ENCODE data around the gene CHMP6.

Gene CHMP6

GRCh38 chr17:81034779-81035520 is 43.3 kb downstream of the CHMP6 start, which contains the start of gene BAIAP2:
Gene BAIAP2 (plus strand): TSS chr17:81035151. CDS start chr17:81035255, 104 bp downstream.
- Mint-ChIP-seq H3K4me3 (peak within 1 kb of the TSS; percentile 97), H3K36me3 (ENCODE audit: low read depth) (peaks cover 81% of the 10 kb centered on the region), H3K27me3 (peaks cover 41% of the 10 kb centered on the region), H3K9me3 (no peaks in the 10 kb centered on the region), H3K27ac (peak within 1 kb of the TSS; percentile 83), H3K4me1 (ENCODE audit: low read depth) (peaks cover 88% of the 10 kb centered on the region)
- intact Hi-C loops (cut with micrococcal nuclease): loop anchor here (2.0 to 5.0 kb wide), 2 partner anchors 16 to 43 kb away; partner anchors contain the start of gene CHMP6

DNA sequence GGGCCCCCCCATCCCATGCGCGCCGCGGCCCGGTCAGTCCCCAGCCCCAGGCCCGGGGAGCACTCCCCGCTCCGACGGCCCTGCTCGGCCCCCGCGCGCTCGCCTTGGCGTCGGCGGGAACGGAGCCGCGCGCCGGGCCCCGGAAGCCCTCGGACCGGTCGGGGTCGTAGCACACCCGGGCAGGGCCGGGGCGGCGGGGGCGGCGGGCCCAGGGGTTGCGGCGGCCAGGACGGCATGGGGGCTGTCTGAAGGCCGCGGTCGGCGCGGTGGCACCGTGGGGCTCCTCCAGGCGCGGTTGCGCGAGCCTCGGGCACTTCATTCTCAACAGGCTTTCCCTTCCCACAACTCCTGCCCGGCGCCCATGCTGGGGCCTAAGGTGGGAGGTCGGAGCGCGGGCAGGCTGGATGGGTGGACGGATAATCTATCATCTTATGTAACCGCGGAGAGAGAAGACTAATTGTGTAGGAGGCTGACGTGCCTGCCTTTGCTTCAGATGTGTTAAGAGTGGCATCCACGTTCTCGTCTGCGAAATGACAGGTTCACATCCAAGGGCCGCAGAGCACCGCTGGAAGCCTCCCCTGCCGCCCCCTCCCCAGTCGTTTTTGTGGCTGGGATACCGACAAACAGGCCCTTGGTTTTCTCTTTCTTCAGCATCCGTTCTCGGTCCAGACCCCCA is 44.0 kb downstream of the CHMP6 start:
- Mint-ChIP-seq H3K4me1 (ENCODE audit: low read depth) (peaks cover 88% of the 10 kb centered on the region), H3K4me3 (peak overlapping the region; percentile 82), H3K36me3 (ENCODE audit: low read depth) (peaks cover 76% of the 10 kb centered on the region), H3K27ac (peak overlapping the region; percentile 83), H3K27me3 (peaks cover 35% of the 10 kb centered on the region), H3K9me3 (no peaks in the 10 kb centered on the region)
- intact Hi-C loops (cut with micrococcal nuclease): loop anchor here (2.0 kb wide), 1 partner anchor 15 kb away; no protein-coding TSS in a partner anchor

DNA sequence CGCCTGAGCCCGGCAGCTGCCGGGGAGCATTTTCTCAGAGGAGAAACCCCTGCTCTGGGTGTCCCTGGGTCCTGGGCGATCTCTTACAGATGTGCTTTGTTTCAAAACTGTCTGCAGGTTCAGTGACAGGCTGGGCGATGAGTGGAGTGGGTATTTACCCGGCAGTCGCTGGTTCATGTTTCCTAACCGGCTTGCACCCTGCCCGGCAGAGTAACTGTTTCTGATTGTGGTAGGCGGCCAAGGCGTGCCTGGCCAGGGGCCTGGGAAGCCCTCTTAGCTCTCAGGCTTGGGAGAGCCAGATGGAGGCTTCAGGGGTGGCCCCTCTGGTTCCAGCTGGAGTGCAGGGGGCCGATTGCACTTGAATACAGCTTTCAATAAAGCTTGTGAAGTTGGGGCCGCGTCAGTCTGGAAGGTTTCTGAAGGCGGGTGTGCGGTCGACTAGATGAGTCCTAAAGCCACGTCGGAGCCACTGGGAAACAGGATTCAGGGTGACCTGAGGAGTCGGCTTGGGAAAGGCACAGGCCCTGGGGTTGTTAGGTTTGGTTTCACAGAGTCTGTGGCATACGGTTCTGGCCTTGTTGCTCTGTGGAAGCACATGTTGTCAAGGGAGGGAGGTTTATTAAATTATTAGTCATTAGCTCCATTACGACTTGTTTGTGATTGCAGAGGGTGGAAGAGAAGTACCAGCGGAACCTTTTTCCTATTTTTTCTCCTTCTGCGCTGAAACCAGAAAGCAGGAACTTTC is 44.7 kb downstream of the CHMP6 start:
- H3K9me3 Mint-ChIP-seq: no peaks in the 10 kb centered on the region
- H3K36me3 Mint-ChIP-seq (ENCODE audit: low read depth): peaks cover 68% of the 10 kb centered on the region
- peak overlapping the region; percentile 64 for H3K27ac Mint-ChIP-seq
- peak overlapping the region; percentile 82 for H3K4me3 Mint-ChIP-seq
- H3K4me1 Mint-ChIP-seq (ENCODE audit: low read depth): peaks cover 88% of the 10 kb centered on the region
- intact Hi-C loops (cut with micrococcal nuclease): no loop called here
- peaks cover 30% of the 10 kb centered on the region for H3K27me3 Mint-ChIP-seq

GRCh38 chr17:81037026-81037797 is 45.6 kb downstream of the CHMP6 start:
- Mint-ChIP-seq H3K36me3 (ENCODE audit: low read depth) (peaks cover 61% of the 10 kb centered on the region), H3K27ac (no peak overlapping the region), H3K9me3 (no peaks in the 10 kb centered on the region), H3K27me3 (peaks cover 30% of the 10 kb centered on the region), H3K4me1 (ENCODE audit: low read depth) (peaks cover 81% of the 10 kb centered on the region), H3K4me3 (peak overlapping the region; percentile 82)
- intact Hi-C loops (cut with micrococcal nuclease): no loop called here

- no peak overlapping the region for H3K4me3 Mint-ChIP-seq
- peaks cover 77% of the 10 kb centered on the region for H3K4me1 Mint-ChIP-seq (ENCODE audit: low read depth)
- no peaks in the 10 kb centered on the region for H3K9me3 Mint-ChIP-seq
- H3K27me3 Mint-ChIP-seq: peaks cover 30% of the 10 kb centered on the region
- no peak overlapping the region for H3K27ac Mint-ChIP-seq
- intact Hi-C loops (cut with micrococcal nuclease): no loop called here
- peaks cover 58% of the 10 kb centered on the region for H3K36me3 Mint-ChIP-seq (ENCODE audit: low read depth)
Measured at GRCh38 chr17:81037798-81038733, 46.4 kb downstream of the CHMP6 start.

GRCh38 chr17:81039096-81039495 is 47.5 kb downstream of the CHMP6 start:
- intact Hi-C loops (cut with micrococcal nuclease): no loop called here
- Mint-ChIP-seq H3K4me3 (no peak overlapping the region), H3K27me3 (peaks cover 30% of the 10 kb centered on the region), H3K36me3 (ENCODE audit: low read depth) (peaks cover 61% of the 10 kb centered on the region), H3K27ac (no peak overlapping the region), H3K4me1 (ENCODE audit: low read depth) (peaks cover 77% of the 10 kb centered on the region), H3K9me3 (no peaks in the 10 kb centered on the region)

GRCh38 chr17:81039854-81040758 is 48.5 kb downstream of the CHMP6 start:
- peaks cover 86% of the 10 kb centered on the region for H3K4me1 Mint-ChIP-seq (ENCODE audit: low read depth)
- no peaks in the 10 kb centered on the region for H3K9me3 Mint-ChIP-seq
- H3K4me3 Mint-ChIP-seq: peak overlapping the region; percentile 62
- intact Hi-C loops (cut with micrococcal nuclease): no loop called here
- peak overlapping the region; percentile 46 for H3K27ac Mint-ChIP-seq
- peaks cover 66% of the 10 kb centered on the region for H3K36me3 Mint-ChIP-seq (ENCODE audit: low read depth)
- H3K27me3 Mint-ChIP-seq: peaks cover 30% of the 10 kb centered on the region

GRCh38 chr17:81040791-81041337 is 49.2 kb downstream of the CHMP6 start:
- H3K27ac Mint-ChIP-seq: peak overlapping the region; percentile 46
- H3K36me3 Mint-ChIP-seq (ENCODE audit: low read depth): peaks cover 68% of the 10 kb centered on the region
- peaks cover 28% of the 10 kb centered on the region for H3K27me3 Mint-ChIP-seq
- intact Hi-C loops (cut with micrococcal nuclease): no loop called here
- H3K9me3 Mint-ChIP-seq: no peaks in the 10 kb centered on the region
- peaks cover 89% of the 10 kb centered on the region for H3K4me1 Mint-ChIP-seq (ENCODE audit: low read depth)
- H3K4me3 Mint-ChIP-seq: peak overlapping the region; percentile 62

DNA sequence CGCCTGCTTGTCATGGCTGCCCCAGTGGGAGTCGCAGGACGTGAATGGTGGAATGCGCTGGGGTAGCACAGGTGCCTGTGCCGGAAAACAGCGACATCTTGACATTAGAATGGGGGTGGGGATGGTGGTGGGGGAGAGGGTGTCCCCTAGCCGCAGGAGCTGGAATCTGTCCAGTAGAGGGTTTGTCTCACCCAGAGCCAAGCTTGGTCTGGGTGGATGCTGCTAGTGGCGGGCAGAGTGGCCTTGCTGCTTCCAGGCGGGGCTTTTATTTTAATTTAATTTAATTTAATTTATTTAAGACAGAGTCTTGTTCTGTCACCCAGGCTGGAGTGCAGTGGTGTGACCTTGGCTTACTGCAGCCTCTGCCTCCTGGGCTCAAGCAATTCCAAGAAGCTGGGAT is 51.0 kb downstream of the CHMP6 start:
- H3K4me3 Mint-ChIP-seq: no peak overlapping the region
- peaks cover 26% of the 10 kb centered on the region for H3K27me3 Mint-ChIP-seq
- intact Hi-C loops (cut with micrococcal nuclease): no loop called here
- H3K36me3 Mint-ChIP-seq (ENCODE audit: low read depth): peaks cover 71% of the 10 kb centered on the region
- peaks cover 89% of the 10 kb centered on the region for H3K4me1 Mint-ChIP-seq (ENCODE audit: low read depth)
- no peak overlapping the region for H3K27ac Mint-ChIP-seq
- H3K9me3 Mint-ChIP-seq: no peaks in the 10 kb centered on the region

- Mint-ChIP-seq H3K4me1 (ENCODE audit: low read depth) (peaks cover 85% of the 10 kb centered on the region), H3K36me3 (ENCODE audit: low read depth) (peaks cover 65% of the 10 kb centered on the region), H3K4me3 (no peak overlapping the region), H3K27me3 (peaks cover 19% of the 10 kb centered on the region), H3K27ac (no peak overlapping the region), H3K9me3 (no peaks in the 10 kb centered on the region)
- intact Hi-C loops (cut with micrococcal nuclease): no loop called here
Measured at GRCh38 chr17:81043319-81043724, 51.7 kb downstream of the CHMP6 start.

- Mint-ChIP-seq H3K4me1 (ENCODE audit: low read depth) (peaks cover 85% of the 10 kb centered on the region), H3K4me3 (no peak overlapping the region), H3K27me3 (peaks cover 14% of the 10 kb centered on the region), H3K27ac (peak overlapping the region; percentile 77), H3K36me3 (ENCODE audit: low read depth) (peaks cover 60% of the 10 kb centered on the region), H3K9me3 (no peaks in the 10 kb centered on the region)
- intact Hi-C loops (cut with micrococcal nuclease): no loop called here
Measured at GRCh38 chr17:81043725-81044427, 52.2 kb downstream of the CHMP6 start.
